Esophagus muscularis mucosa (tissue), 4 donors: ENCODE results near the gene NSD1. TPM values are rescaled to one million over a fixed set of nuclear protein-coding genes. Genes with fewer than 3 reads are reported as not detected.

Experiments used
- DNase-seq: peaks from one replicate; pipeline ENCODE4 v3.0.0-alpha.2; 2017; ENCODE audit errors: extremely low spot score
- H3K27ac ChIP-seq, 4 donors: fragments of 200-600 bp; sonication (generic); replicated peaks in 1 of 4; 1 replicate in 3 of 4; 2 replicates in 1 of 4; pipeline ENCODE4 v1.5.1; 2016 to 2019; ENCODE audit warnings: mild to moderate bottlenecking in 1 of 4
- H3K27me3 ChIP-seq, 4 donors: fragments of 200-600 bp; sonication (generic); one replicate each; pipeline versions ENCODE4 v1.5.1 to v1.6.0; 2016 to 2019
- H3K36me3 ChIP-seq, 4 donors: fragments of 200-600 bp; sonication (generic); one replicate each; pipeline ENCODE4 v1.5.1; 2016 to 2019
- H3K4me1 ChIP-seq, 4 donors: fragments of 200-600 bp; sonication (generic); one replicate each; pipeline ENCODE4 v1.5.1; 2016 to 2019
- H3K4me3 ChIP-seq, 4 donors: fragments of 200-600 bp; sonication (generic); 1 replicate in 2 of 4; 2 replicates in 2 of 4; pipeline ENCODE4 v1.5.1; 2016 to 2019; ENCODE audit warnings: mild to moderate bottlenecking in 4 of 4, moderate library complexity in 1 of 4
- H3K9me3 ChIP-seq, 4 donors: fragments of 200-600 bp; sonication (generic); 1 replicate in 3 of 4; 2 replicates in 1 of 4; pipeline ENCODE4 v1.5.1; 2016 to 2019
- EP300 ChIP-seq: sonication (generic); formaldehyde crosslinking; IDR thresholded peaks from one replicate; pipeline ENCODE4 v1.6.1; 2017; ENCODE audit warnings: antibody characterized with exemption
- POLR2A ChIP-seq: fragments of 450-650 bp; IDR thresholded peaks from one replicate; pipeline ENCODE4 v1.6.1; 2017; ENCODE audit warnings: antibody characterized with exemption, moderate library complexity, mild to moderate bottlenecking, low read depth
- POLR2AphosphoS5 ChIP-seq, 2 donors: sonication (generic); formaldehyde crosslinking; IDR thresholded peaks; one replicate each; pipeline ENCODE4 v1.6.1; 2017; ENCODE audit warnings: antibody characterized with exemption in 2 of 2
- WGBS: methylation state at CpG from one replicate; pipeline ENCODE4 v1.1.5; 2018; 5-methylcytosine and 5-hydroxymethylcytosine counted together
- intact Hi-C: fragments of 100-400 bp; cut with DNase I; formaldehyde crosslinking; loops from one replicate; pipeline ENCODE4 v1.15.1; 2023
- total RNA-seq, 4 donors: library from RNA; depleted of rRNA; stranded (reverse); fragments of >200 nt; gene quantifications; one replicate each; pipeline versions ENCODE4 v1.1.0 to v1.2.1, GENCODE V29; 2016
- TF ChIP-seq, protein P1 (sequence below), 3 experiments: fragments of 200-600 bp in 2 of 3; fragments of 450-650 bp in 1 of 3; sonication (generic) in 2 of 3; IDR thresholded peaks; one replicate each; pipeline ENCODE4 v1.5.1; 2017 to 2019; ENCODE audit warnings: antibody characterized with exemption in 3 of 3, mild to moderate bottlenecking in 2 of 3, moderate library complexity in 1 of 3

Gene NSD1
- total RNA-seq, 4 donors from 2014 or later, result 35.1 to 47.9 (median 43.7) TPM

DNA sequence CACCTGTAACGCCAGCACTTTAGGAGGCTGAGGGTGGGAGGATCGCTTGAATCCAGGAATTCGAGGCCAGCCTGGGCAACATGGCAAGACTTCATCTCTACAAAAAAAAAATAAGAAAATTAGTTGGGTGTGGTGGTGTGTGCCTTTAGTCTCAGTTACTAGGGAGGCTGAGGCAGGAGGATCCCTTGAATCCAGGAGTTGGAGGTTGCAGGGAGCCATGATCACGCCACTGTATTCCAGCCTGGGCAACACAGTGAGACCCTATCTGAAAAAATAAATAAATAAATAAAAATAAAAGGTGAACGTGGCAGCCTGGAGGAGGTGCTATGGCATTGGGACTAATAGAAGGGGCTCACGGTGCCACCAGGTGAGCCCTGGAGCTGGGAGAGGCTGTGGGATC lies 39.8 kb upstream of the NSD1 start:
- Histone ChIP-seq H3K36me3 (no peaks in the 10 kb centered on the region), H3K4me1 (peaks cover 7 to 46% (median 38%) of the 10 kb centered on the region in 4 donors), H3K27me3 (peaks cover 0 to 42% (median 2%) of the 10 kb centered on the region in 4 donors), H3K4me3 (no peak overlapping the region), H3K27ac (peak overlapping the region in 2 of 4 donors; percentile 15 to 51), H3K9me3 (no peaks in the 10 kb centered on the region)
- no peak for TF ChIP-seq POLR2A
- TF ChIP-seq, protein P1, sequence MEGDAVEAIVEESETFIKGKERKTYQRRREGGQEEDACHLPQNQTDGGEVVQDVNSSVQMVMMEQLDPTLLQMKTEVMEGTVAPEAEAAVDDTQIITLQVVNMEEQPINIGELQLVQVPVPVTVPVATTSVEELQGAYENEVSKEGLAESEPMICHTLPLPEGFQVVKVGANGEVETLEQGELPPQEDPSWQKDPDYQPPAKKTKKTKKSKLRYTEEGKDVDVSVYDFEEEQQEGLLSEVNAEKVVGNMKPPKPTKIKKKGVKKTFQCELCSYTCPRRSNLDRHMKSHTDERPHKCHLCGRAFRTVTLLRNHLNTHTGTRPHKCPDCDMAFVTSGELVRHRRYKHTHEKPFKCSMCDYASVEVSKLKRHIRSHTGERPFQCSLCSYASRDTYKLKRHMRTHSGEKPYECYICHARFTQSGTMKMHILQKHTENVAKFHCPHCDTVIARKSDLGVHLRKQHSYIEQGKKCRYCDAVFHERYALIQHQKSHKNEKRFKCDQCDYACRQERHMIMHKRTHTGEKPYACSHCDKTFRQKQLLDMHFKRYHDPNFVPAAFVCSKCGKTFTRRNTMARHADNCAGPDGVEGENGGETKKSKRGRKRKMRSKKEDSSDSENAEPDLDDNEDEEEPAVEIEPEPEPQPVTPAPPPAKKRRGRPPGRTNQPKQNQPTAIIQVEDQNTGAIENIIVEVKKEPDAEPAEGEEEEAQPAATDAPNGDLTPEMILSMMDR (IDR thresholded peaks at IDR 0.05), result no peak
- no peak for TF ChIP-seq POLR2AphosphoS5 (IDR thresholded peaks at IDR 0.05)
- TF ChIP-seq EP300, result no peak
- intact Hi-C loops, result no loop called here
- WGBS, result 98% methylated on average over 6 of the region's 6 CpGs
- no peak for DNase-seq

DNA sequence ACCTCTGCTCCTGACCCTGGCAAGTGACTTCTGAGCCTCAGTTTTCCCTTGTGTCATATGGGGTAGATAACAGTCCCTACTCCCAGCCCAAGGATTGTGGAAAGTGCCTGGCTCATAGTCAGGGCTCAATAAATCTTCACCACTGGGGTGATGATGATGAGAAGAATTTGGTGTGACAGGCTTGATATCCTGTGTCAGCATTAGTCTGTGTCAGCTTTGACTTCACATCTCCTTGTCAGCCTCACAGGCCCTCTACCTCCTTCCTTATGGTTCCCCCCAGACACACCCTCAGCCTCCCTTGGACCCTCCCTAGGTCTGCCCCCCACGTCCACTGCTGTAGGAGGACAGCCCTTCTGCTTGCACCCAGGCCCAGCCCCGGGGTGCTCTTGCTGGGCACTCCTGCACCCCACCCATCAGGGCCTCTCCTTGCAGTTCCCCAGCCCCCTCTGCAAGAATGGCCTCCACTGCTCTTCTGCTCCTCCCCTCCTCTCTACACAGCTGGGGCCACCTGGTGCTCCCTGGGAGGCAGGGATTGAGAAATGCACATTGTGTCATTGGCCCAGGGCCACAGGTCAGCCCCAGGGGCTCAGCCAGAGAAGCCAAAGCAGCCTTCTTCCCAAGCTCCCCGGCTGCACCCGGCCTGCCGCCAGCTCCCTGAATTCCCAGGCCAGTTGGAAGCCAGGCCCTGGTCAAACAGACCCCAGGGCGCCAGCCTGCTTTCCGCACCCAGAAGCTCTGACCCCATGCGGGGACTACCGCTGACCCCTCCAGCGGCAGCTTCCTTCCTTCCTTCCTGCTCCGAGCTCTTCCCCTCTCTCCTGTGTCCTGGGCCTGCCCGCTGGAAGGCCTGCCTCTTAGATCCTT lies 39.1 kb upstream of the NSD1 start:
- DNase-seq, result no peak
- peak; percentile 71 to 90 for TF ChIP-seq POLR2AphosphoS5 (IDR thresholded peaks at IDR 0.05)
- TF ChIP-seq, protein P1 (IDR thresholded peaks at IDR 0.05), result no peak
- TF ChIP-seq EP300, result no peak
- no peak for TF ChIP-seq POLR2A
- H3K27ac ChIP-seq, result peak overlapping the region in 3 of 4 donors; percentile 15 to 51 (median 23)
- intact Hi-C loops, result no loop called here
- 60% methylated on average over 12 of the region's 12 CpGs for WGBS
- peaks cover 0 to 36% (median 1%) of the 10 kb centered on the region in 4 donors for H3K27me3 ChIP-seq
- no peaks in the 10 kb centered on the region for H3K36me3 ChIP-seq
- no peak overlapping the region for H3K4me3 ChIP-seq
- H3K9me3 ChIP-seq, result no peaks in the 10 kb centered on the region
- peaks cover 7 to 41% (median 35%) of the 10 kb centered on the region in 4 donors for H3K4me1 ChIP-seq

DNA sequence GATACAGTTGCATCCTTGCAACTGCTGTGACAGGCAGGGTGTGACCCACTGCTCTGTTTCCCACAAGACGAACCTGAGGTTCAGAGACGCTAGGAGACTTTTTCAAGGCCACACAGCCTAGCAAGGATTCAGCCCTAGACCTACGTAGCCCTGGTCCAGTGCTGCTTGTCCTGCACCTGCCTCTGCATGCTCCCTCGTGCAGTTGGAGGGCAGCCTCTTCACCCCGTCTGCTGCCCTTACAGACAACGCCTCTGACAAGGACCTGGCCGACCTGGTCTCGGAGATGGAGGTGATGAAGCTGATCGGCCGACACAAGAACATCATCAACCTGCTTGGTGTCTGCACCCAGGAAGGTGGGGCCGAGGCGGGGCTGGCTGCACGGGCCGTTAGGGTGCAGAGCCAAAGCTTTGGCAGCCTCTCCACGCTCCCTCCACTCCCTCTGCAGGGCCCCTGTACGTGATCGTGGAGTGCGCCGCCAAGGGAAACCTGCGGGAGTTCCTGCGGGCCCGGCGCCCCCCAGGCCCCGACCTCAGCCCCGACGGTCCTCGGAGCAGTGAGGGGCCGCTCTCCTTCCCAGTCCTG lies 38.4 kb upstream of the NSD1 start:
- TF ChIP-seq EP300 (no peak), POLR2A (no peak), POLR2AphosphoS5 (IDR thresholded peaks at IDR 0.05) (no peak)
- TF ChIP-seq, protein P1 (IDR thresholded peaks at IDR 0.05), result no peak
- Histone ChIP-seq H3K27me3 (peaks cover 0 to 29% (median 0%) of the 10 kb centered on the region in 4 donors), H3K4me1 (peaks cover 7 to 33% (median 31%) of the 10 kb centered on the region in 4 donors), H3K4me3 (no peak overlapping the region), H3K9me3 (no peaks in the 10 kb centered on the region), H3K27ac (peak overlapping the region in 1 of 4 donors; percentile 51), H3K36me3 (no peaks in the 10 kb centered on the region)
- intact Hi-C loops, result no loop called here
- WGBS, result 87% methylated on average over 16 of the region's 28 CpGs
- DNase-seq, result no peak

DNA sequence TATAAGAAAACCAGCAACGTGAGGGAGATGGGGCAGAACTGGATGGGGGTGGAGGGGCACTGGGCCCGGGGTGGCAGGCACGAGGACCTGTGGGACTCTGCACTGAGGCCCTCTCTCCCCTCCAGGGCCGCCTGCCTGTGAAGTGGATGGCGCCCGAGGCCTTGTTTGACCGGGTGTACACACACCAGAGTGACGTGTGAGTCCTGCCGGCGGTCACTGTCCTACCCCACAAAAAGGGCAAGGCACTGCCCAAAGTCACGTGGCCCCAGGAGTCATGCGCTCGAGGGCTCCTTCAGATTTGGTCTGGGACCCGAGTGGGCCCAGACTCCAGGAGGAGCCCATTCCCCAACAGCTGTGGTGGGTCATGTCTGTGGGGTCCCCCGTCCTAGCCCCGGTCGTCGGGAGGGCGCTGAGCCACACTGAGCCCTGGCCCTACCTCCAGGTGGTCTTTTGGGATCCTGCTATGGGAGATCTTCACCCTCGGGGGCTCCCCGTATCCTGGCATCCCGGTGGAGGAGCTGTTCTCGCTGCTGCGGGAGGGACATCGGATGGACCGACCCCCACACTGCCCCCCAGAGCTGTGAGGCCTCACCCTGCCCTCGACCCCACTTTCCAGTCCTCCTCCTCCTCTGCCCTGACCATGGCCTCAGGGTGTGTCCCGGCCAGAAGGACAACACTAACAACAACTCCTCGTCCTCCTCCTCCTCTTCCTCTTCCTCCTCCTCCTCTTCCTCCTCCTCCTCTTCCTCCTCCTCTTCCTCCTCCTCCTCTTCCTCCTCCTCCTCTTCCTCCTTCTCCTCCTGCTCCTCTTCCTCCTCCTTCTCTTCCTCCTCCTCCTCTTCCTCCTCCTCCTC lies 37.2 kb upstream of the NSD1 start:
- H3K27ac ChIP-seq, result no peak overlapping the region
- H3K4me3 ChIP-seq, result no peak overlapping the region
- no peaks in the 10 kb centered on the region for H3K9me3 ChIP-seq
- no peaks in the 10 kb centered on the region for H3K36me3 ChIP-seq
- WGBS, result 81% methylated on average over 20 of the region's 29 CpGs
- peaks cover 0 to 29% (median 0%) of the 10 kb centered on the region in 4 donors for H3K27me3 ChIP-seq
- no peak for DNase-seq
- peaks cover 7 to 33% (median 31%) of the 10 kb centered on the region in 4 donors for H3K4me1 ChIP-seq
- TF ChIP-seq, protein P1 (IDR thresholded peaks at IDR 0.05), result no peak
- TF ChIP-seq EP300, result no peak
- no peak for TF ChIP-seq POLR2AphosphoS5 (IDR thresholded peaks at IDR 0.05)
- TF ChIP-seq POLR2A, result no peak
- intact Hi-C loops, result no loop called here
